Non-pigmented ciliary epithelial cell (primary cell): ENCODE measurements around the gene FCHSD2.
"Not testable (repeated sequence)": the region's sequence is repeated elsewhere in the genome, so short reads cannot be mapped to it uniquely, and the experiment has no call there.

Experiments
- DNase-seq: peaks from one replicate; pipeline ENCODE4 v3.0.0-alpha.2; 2010; ENCODE audit warnings: low read depth

FCHSD2 gene

GRCh38 chr11:73004088-73004487 lies 138.0 kb downstream of the FCHSD2 start:
- DNase-seq, result no peak

DNA sequence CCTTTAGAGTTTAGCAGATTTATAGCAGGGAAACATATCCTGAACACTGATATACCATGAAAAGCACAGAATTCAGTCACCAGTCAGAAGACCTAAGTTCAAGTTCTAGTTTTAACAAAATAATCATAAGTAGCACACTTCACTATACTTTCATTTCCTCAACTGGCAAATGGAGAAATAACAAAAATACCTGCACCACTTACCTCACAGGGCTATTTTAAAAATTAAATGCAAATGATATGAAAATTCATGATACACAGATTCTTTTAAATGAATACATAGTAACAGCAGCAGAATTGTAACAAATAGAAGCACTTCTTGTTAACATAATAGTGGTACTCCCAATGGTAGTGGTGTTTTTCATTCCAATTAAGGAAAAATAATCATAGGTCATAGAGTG lies 139.0 kb downstream of the FCHSD2 start:
- DNase-seq, result no peak

DNA sequence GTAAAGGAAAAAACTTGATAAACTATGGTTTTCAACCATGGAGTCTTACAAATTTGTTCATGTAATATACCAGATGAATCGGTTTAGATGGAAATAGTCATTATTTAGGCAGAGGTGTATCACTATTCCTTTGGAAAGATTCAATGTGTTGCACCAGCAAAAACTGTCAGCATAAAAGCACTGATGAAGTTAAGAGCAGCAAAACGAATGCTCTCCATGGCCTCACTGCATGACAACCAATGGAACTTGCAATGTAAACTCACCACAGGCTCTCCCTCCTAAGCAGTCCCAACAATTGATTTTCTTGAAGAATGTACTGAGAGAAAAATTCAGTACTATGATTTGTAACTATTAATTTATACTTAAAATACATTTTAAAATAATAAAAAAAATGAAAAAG lies 139.9 kb downstream of the FCHSD2 start:
- DNase-seq, result no peak

GRCh38 chr11:73001615-73002014 lies 140.5 kb downstream of the FCHSD2 start:
- no peak for DNase-seq

GRCh38 chr11:72998676-72999075 lies 143.4 kb downstream of the FCHSD2 start:
- DNase-seq, result no peak

DNA sequence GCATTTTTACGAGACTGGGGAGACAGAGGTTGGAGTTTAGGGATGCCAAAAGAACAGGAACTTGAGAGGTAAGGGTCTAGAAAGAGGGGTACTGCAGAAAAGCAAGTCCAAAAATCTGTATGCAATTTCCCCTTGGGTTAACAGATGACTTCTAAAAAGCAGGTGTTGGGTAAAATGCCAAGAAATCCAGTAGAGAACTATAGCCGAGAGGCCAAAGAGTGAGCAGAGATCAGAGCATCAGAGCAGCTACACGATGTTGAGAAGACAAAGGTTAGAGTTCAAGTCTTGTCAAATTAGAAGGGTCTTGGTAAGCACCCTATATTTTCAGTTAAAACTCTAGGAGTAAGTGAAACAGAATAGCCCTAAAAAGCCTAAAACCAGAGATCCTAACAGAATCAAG lies 145.2 kb downstream of the FCHSD2 start:
- DNase-seq, result no peak

GRCh38 chr11:72989727-72990126 lies 152.4 kb downstream of the FCHSD2 start:
- DNase-seq, result no peak

DNA sequence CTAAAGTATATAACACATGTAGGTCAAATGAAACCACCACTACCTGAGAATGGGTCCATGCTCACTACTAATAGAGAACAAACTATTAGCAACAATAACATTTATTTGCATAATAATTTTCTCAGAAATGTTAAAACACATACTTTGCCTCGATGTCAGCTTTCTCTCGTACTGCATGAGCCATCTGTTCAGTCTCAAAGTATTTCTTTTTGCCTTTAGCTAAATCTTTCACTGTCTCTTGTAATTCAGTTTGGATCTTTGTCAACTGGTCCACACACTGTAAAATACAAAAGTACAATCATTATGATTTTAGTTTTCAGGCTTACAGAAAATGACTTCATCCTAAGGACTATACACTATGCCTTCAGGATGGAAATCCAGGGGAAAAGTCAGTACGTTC lies 153.3 kb downstream of the FCHSD2 start:
- DNase-seq, result no peak

DNA sequence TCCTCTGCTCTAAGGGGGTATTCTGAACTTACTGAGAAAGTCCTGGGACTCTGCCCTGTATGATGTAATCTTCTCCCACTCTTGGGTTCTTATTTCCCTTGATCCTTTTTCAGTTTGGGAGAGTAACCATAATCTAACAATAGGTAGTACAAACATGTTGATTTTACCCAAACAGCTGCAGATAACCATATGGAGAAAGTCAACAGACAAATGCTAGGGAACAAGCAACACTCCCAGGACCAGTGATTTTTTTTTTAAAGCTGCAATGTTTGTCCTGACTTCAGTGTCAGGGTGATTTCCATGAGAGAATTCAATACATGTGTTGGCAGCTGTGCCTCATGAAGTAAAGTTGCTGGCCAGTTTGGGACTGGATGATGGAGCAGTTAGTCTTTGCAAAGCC lies 156.5 kb downstream of the FCHSD2 start:
- DNase-seq, result no peak

DNA sequence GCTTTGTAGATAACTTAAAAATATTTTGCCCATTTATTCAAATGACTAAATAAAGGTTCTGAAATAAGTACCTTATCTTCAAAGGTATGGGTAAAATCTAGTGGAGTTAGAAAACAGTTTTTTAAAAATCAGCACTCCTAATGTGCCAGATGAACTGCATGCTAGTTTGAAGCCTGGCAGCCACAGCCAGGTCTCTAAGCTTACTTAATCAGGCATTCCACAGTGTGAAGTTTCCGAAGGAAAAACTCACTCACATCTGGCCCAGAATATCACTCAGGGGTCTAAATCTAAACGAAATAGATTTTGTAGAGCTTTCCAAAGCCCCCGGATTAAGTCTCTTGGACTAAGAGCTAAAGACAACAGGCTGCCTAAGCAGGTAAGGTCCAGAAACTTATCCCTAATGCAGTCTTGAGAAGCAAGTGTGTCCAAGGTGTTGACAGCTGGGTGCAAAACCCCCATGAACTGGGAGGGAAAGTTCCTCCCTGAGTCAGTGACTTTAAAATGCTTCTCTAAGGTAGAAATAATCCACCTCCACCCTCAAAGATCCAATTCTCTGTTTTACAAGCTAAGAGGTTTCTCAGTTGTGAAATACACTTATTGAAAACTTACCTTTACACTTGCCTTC lies 157.6 kb downstream of the FCHSD2 start:
- no peak for DNase-seq

DNA sequence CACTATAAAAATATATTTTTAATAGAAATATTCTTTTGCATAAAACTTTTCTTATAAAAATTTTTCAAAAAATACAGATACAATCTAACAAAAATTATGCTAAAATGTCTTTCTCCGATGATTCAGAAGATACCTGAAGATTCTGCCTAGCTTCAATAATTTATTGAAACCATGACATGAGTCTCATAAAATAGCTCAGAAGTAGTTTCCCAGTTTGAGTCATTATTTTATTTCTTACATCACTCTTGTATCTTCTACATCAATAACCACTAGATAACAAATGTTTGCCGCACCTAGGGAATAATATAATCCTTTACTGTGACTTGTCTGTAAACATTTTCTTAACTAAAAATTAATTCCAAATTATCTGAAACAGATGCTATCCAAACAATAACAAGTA lies 158.6 kb downstream of the FCHSD2 start:
- no peak for DNase-seq

- DNase-seq, result no peak
These were observed 160.0 kb downstream of the FCHSD2 start for GRCh38 chr11:72981971-72982685.

- no peak for DNase-seq
These were observed 161.0 kb downstream of the FCHSD2 start for GRCh38 chr11:72981080-72981479.

- DNase-seq, result not testable (repeated sequence)
These were observed 164.3 kb downstream of the FCHSD2 start for GRCh38 chr11:72977782-72978181.

DNA sequence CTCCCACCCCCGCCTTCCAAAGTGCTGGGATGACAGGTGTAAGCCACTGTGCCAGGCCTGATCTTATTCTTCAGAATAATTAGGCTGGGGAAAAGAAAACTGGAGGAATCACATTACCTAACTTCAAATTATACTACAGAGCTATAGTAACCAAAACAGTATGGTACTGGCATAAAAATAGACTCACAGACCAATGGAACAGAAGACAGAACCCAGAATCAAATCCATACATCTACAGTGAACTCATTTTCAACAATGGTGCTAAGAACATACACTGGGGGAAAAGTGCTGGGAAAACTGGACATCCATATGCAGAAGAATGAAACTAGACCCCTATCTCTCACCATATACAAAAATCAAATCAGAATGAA lies 165.6 kb downstream of the FCHSD2 start:
- DNase-seq, result not testable (repeated sequence)

DNA sequence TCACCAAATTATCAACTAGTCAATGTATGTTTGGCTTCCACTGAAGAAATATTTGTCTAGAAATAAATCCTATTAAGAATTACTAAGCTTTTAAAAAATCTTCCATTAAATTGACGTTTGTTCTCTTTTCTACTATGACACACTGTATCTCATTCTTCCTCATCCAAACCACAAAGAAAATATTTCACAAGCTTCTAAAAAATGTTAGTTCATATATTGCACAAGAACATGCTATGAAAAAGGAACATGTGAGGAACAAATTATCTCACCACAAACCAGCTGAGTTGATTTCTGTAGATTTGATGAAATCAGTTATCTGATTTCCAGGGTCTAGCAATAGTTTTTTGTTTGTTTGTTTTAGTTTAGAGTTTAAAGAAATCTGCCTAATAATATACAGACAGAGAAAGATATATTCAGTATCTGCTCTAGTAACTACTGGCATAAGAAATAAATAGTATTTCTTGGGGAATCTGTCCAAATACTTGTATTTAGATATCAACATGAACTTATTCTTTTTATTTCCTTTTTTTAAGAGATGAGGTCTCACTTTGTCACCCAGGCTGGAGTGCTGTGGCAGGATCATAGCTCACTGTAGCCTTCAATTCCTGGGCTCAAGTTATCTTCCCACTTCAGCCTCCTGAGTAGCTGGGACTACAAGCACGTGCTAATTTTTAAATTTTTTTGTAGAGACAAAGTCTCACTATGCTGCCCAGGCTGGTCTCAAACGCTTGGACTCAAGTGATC lies 166.2 kb downstream of the FCHSD2 start:
- DNase-seq, result peak; percentile 80

DNA sequence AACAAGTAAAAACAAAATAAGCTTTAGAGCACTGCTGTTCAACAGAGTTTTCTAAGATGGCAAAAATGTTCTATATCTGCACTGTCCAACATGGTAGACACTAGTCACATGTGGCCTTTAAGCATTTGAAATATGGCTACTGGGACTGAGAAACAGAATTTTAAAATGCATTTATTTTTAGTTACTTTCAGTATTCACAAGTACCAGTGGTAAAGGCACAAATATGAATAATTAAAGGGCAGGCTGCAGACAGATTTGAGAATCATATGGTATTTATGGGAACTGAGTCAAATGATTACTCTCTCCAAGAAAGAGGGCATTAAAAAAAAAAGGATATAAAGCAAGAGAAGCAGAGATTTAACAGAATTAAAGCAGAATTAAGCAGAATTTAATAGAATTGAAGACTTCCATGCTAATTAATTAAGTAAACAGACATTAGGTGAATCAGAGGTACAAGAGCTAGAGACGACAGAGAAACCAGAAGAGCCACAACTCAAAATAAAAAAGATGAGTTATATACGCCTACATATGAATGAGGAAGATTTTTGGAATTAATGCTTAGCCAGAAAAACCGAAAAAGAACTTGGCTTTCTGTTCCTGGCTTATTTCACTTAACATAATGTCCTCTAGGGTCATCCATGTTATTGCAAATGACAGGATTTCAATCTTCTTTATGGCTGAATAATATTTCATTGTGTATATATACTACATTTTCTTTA lies 167.5 kb downstream of the FCHSD2 start:
- DNase-seq, result no peak

DNA sequence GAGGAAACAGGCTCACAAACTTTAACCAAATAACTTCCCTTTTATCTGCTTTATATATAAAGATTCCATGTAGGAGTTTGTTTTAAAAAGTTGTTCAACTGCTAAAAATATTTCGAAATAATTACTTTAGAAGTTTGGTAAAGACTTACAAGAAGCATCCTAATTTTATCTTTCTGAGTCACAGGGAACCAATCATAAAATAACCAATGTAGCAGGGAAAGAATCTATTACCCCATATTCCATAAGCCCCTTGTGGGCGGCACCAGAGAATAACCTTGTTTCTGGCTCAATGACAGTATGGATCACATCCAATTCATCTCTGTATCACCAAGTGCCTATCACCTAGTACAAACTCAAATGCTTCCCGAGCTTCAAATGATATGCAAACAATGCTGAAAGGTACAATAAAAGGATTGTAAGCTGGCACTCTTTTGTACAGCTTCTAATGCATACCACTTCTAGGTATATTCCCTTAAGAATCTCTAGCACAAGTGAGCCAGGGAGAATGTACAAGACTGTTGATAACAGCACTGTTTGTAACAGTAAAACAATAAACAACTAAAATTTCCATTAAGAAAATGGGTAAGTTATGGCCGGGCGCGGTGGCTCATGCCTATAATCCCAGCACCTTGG lies 169.5 kb downstream of the FCHSD2 start:
- no peak for DNase-seq

- no peak for DNase-seq
These were observed 170.7 kb downstream of the FCHSD2 start for GRCh38 chr11:72971192-72971967.

DNA sequence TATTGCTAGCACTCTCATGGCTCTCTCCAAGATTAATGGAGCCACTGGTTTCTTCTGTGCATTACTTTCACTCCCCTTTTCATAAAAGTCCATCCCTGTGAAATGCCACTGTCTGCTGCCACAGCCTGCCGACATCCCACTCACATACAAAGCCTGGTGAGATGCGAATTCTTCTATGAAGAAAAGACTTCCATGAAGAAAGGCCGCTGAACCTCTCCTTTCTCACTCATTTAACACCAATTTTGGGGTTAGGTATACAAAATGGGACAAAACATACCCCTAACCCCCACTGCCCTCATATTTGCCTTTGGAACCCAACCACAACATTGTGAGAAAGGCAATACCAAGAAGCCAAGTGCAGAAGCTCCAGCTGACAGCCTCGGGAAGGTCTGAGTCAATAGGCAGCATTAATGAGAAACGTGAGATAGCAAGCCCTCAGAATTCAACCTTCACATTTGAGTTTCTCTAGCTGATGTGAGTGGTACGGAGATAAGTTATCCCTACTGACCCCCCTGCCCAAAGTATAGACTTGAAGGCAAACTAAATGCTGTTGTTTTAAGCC lies 171.5 kb downstream of the FCHSD2 start:
- no peak for DNase-seq

- DNase-seq, result peak; percentile 80
These were observed 172.2 kb downstream of the FCHSD2 start for GRCh38 chr11:72969894-72970335.
